ENCODE results near the gene FHIT. TPM values are rescaled to one million over a fixed set of nuclear protein-coding genes. Genes with fewer than 3 reads are reported as not detected.
"Not testable (repeated sequence)": the region's sequence is repeated elsewhere in the genome, so short reads cannot be mapped to it uniquely, and the experiment has no call there.

The FHIT gene
- total RNA-seq, 1 donor = 16.9 TPM

DNA sequence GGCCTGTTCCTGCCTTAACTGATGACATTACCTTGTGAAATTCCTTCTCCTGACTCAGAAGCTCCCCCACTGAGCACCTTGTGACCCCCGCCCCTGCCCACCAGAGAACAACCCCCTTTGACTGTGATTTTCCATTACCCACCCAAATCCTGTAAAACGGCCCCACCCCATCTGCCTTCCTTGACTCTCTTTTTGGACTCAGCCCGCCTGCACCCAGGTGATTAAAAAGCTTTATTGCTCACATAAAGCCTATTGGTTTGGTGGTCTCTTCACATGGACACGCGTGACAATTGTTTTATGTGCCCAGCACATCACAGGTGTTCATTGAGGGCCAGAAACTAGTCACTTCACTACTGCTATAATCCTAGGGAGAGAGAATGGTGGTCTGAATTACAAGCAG lies 1448.8 kb downstream of the FHIT start:
- H3K4me1 ChIP-seq (ENCODE audit: insufficient read depth, low read length); H3K4me3 ChIP-seq (ENCODE audit: low read length); H3K9me3 ChIP-seq (ENCODE audit: low read depth, low read length); H3K27me3 ChIP-seq (ENCODE audit: insufficient read depth, low read length): not testable (repeated sequence)

DNA sequence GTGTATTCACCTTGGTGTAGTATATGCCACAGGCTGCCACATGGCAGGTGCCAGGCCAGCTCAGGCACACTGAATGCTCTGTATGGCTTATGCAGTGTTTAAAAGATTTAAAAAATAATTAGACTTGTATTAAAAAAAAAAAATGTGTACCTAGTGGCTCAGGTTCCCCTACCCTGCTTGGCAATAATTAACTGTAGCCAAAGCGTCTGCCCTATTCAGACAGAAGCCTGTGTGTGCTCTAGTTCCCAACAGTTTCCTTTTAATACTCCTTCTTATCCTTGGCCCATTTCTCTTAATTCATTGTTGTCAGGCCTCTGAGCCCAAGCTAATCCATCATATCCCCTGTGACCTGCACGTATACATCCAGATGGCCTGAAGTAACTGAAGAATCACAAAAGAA lies 1449.2 kb downstream of the FHIT start:
- no peaks in the 10 kb centered on the region for H3K27me3 ChIP-seq (ENCODE audit: insufficient read depth, low read length)
- H3K9me3 ChIP-seq (ENCODE audit: low read depth, low read length) = no peaks in the 10 kb centered on the region
- H3K4me3 ChIP-seq (ENCODE audit: low read length) = no peak overlapping the region
- no peaks in the 10 kb centered on the region for H3K4me1 ChIP-seq (ENCODE audit: insufficient read depth, low read length)

DNA sequence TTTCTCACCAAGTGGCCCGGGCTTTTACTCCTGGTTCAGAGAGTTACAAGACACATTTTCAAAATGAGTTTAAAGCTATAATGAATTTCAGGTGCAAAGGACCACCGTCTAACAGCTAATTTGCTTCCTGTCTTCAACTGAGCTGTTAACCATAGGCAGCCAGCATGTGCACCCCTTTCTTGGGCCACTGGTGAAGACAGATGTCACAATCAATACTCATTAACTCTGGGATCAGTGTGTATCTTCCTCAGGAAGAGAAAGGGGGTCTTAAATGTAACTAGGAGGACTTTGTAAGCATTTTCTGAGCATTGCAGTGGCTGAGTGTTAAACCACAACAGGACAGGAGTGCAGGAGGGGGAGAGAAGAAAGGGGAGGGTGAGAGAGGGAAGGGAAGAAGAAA lies 1450.8 kb downstream of the FHIT start:
- no peaks in the 10 kb centered on the region for H3K4me1 ChIP-seq (ENCODE audit: insufficient read depth, low read length)
- H3K9me3 ChIP-seq (ENCODE audit: low read depth, low read length) = no peaks in the 10 kb centered on the region
- H3K4me3 ChIP-seq (ENCODE audit: low read length) = no peak overlapping the region
- H3K27me3 ChIP-seq (ENCODE audit: insufficient read depth, low read length) = no peaks in the 10 kb centered on the region

DNA sequence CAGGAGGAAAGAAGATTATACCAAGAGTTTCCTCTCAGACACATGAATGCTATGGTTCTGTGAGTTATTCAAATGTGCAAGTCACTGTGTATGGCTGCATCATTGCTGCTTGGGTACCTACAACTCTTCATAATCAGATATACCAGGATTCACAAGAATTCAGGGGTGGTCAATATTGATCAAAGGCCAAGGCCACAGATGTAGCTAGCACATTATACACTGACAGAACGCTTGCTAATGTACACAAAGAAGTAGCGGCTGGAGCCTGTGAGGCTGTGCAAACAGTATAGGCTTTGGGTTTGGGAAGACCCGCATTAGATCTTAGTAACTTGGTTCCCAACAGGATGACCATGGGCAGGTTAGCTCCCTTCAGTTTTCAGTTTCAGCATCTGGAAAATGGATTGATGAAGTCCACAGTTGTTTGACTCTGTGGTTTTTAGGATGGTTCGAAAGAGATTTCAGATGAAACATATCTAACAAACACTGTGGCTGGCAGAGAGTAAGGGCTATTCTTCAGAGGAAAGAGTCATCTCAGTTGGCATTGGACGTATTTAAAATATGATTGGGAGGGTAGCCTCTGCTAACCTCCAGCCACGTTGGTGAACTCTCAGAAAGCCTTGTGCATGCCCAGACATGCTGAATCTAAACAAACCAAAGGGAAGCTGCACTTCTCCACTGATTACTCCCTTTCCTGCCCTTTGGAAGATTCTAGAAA lies 1452.7 kb downstream of the FHIT start:
- no peaks in the 10 kb centered on the region for H3K9me3 ChIP-seq (ENCODE audit: low read depth, low read length)

DNA sequence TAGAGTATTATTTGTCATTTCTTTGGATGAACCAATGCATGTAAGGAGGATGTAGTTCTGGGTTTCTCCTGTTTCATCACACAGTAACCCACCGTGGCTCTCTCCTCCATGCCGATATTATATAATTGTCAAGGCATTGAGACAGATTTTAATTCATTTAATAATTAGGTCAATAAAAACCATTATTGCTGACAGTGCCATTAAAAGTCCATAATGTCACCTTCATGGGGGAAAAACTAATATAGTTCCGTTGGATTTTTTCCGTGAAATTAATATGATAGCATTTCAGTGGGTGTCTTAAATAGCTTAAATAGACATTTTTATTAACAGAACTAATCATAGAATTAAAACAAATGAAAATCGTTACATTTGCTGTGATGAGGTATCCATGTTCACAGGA lies 1453.7 kb downstream of the FHIT start:
- H3K4me1 ChIP-seq (ENCODE audit: insufficient read depth, low read length) = no peaks in the 10 kb centered on the region
- H3K27me3 ChIP-seq (ENCODE audit: insufficient read depth, low read length) = no peaks in the 10 kb centered on the region
- H3K4me3 ChIP-seq (ENCODE audit: low read length) = no peak overlapping the region
- no peaks in the 10 kb centered on the region for H3K9me3 ChIP-seq (ENCODE audit: low read depth, low read length)

More for the DNA sequence above, 1452.7 kb downstream of the FHIT start:
- H3K4me1 ChIP-seq (ENCODE audit: insufficient read depth, low read length) = no peaks in the 10 kb centered on the region
- no peaks in the 10 kb centered on the region for H3K27me3 ChIP-seq (ENCODE audit: insufficient read depth, low read length)
- no peak overlapping the region for H3K4me3 ChIP-seq (ENCODE audit: low read length)

DNA sequence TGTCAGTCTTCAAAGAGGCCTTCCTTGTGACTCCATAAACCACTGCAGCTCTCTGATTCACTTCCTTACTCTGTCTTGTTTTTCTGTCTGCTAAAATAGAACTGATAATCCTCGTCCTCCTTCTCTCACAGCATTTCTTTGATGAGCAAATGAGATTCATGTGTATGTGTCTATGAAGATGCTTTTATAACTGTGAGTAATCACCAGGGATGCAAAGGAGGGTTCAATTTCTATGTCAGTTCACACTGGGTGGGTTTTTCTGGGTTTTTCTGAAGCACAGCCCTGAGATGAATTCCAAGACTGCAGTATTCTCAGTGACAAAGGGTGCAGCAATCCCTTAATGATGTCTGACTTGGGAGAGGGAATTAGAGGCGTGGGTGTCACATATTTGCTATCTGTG lies 1454.8 kb downstream of the FHIT start:
- Histone ChIP-seq H3K4me1 (ENCODE audit: insufficient read depth, low read length) (no peaks in the 10 kb centered on the region), H3K27me3 (ENCODE audit: insufficient read depth, low read length) (no peaks in the 10 kb centered on the region)

DNA sequence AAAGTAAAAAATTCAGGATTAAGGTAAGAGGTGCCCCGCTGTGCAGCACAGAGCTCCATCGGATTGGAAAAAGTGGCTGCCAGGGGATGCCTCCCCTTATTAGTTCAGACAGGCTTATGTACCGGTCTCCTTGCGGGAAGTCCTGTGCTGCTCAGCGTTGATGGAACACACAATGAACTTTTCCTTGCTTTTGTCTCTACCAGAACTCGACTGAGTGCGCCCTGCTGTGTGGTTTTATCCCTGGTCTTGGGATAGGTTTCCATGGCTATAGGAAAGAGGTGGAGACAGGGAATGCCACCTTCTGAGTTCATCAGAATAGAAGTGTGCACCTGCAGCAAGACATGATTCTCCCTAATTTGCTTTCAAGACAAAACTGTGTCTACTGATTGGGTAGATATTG lies 1455.5 kb downstream of the FHIT start:
- H3K27me3 ChIP-seq (ENCODE audit: insufficient read depth, low read length) = no peaks in the 10 kb centered on the region

More for the DNA sequence above, 1454.8 kb downstream of the FHIT start:
- Histone ChIP-seq H3K4me3 (ENCODE audit: low read length) (no peak overlapping the region), H3K9me3 (ENCODE audit: low read depth, low read length) (no peaks in the 10 kb centered on the region)

DNA sequence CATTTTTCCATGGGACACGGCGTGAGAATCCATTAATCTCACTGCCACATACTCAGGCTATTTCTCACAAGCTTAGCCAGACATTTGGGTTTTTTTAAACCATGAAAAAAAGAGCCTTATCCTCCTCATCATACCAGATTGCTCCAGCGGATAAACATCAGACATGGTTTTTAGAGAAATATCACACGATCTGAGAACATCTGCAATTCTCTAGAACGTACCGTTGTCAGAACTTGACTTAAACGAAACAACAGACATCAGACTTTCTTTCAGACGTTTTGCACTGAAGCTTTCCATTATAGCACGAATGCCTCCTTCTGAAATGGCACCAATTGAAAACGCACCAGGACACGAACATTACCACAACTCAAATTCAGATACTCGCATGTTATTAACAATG lies 1457.3 kb downstream of the FHIT start:
- H3K4me1 ChIP-seq (ENCODE audit: insufficient read depth, low read length) = no peaks in the 10 kb centered on the region
- H3K9me3 ChIP-seq (ENCODE audit: low read depth, low read length) = no peaks in the 10 kb centered on the region
- no peaks in the 10 kb centered on the region for H3K27me3 ChIP-seq (ENCODE audit: insufficient read depth, low read length)
- H3K4me3 ChIP-seq (ENCODE audit: low read length) = no peak overlapping the region

More for the DNA sequence above, 1455.5 kb downstream of the FHIT start:
- Histone ChIP-seq H3K9me3 (ENCODE audit: low read depth, low read length) (no peaks in the 10 kb centered on the region), H3K4me3 (ENCODE audit: low read length) (no peak overlapping the region), H3K4me1 (ENCODE audit: insufficient read depth, low read length) (no peaks in the 10 kb centered on the region)

DNA sequence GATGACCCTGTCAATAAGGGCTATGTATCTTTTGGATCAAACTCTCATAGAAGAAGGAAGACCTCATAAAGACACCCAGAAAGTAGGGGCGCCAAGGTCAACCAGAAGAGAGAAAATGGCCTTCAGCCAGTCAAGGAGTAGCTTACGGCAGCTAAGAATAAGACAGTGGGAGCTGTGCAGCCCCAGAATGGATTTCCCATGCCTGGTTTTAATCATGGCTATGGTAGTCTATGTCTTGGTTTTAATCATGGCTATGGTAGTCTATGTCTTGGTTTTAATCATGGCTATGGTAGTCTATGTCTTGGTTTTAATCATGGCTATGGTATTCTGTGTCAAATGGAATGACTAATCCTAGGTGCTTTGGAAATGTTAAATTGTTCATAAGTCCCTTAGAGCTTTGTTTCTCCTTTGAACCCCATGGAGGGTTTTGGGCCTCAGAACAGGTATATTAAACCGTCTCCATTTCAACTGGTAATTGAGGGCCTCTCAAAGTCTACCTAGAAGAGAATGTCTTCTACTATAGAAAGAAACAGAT lies 1459.4 kb downstream of the FHIT start:
- no peaks in the 10 kb centered on the region for H3K4me1 ChIP-seq (ENCODE audit: insufficient read depth, low read length)

DNA sequence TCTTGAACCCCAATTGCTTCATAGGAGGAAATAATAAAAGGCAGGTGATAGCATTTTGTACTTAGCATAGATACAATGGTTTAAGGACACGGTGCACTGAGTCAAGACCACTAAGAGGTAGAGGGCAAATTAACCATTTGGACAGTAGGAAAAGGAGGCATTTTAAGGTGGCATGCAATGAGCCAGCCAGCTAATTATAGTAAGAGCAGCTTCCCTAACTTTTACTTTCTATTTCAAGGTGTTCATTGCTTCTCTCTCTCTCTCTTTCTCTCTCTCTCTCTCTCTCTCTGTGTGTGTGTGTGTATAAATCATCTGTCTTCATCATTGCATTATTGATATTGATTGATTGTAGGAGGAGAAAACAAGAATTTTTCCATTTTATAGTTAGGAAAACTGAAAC lies 1461.0 kb downstream of the FHIT start:
- Histone ChIP-seq H3K9me3 (ENCODE audit: low read depth, low read length) (no peaks in the 10 kb centered on the region), H3K4me3 (ENCODE audit: low read length) (no peak overlapping the region), H3K4me1 (ENCODE audit: insufficient read depth, low read length) (no peaks in the 10 kb centered on the region), H3K27me3 (ENCODE audit: insufficient read depth, low read length) (no peaks in the 10 kb centered on the region)

More for the DNA sequence above, 1459.4 kb downstream of the FHIT start:
- H3K9me3 ChIP-seq (ENCODE audit: low read depth, low read length) = no peaks in the 10 kb centered on the region
- no peaks in the 10 kb centered on the region for H3K27me3 ChIP-seq (ENCODE audit: insufficient read depth, low read length)
- H3K4me3 ChIP-seq (ENCODE audit: low read length) = no peak overlapping the region

DNA sequence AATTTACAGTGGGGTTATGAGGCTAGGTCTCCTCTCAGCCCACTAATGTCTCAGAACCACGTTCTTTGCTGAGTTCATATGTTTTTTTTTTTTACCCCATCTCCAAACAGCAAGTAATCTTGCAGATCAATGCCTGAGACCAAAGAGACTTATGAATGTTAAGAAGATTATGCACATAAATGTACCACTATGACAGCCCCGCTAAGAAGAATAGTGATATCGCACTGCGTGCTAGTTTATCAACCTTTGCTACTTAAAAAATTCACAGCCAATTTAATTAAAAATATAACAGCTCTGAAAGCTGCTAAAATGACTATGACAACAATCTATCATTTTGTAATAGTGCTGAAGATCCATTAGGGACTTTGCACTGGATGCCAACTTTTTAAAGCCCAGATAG lies 1462.5 kb downstream of the FHIT start:
- Histone ChIP-seq H3K27me3 (ENCODE audit: insufficient read depth, low read length) (no peaks in the 10 kb centered on the region), H3K9me3 (ENCODE audit: low read depth, low read length) (no peaks in the 10 kb centered on the region), H3K4me1 (ENCODE audit: insufficient read depth, low read length) (peaks cover 6% of the 10 kb centered on the region), H3K4me3 (ENCODE audit: low read length) (no peak overlapping the region)

DNA sequence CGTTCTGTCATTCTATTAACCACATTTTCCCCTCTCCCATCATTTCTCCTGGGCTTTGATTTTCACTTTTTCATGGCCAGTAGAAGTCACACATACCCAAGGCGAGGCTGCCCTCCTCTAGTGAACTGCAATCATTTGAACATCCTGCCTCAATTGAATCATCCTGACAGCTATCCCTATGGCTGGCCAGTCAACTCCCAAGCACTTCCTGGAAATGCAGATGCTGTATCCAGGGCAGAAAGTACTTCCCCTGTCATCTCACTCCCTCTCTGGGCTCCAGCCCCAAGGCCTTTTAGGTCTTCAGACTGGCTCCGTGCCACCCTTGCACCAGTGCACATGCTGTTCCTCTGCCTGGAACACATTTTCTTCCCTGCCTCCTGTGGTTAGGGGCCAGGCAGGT lies 1463.1 kb downstream of the FHIT start:
- H3K4me3 ChIP-seq (ENCODE audit: low read length) = no peak overlapping the region
- peaks cover 6% of the 10 kb centered on the region for H3K4me1 ChIP-seq (ENCODE audit: insufficient read depth, low read length)
- H3K9me3 ChIP-seq (ENCODE audit: low read depth, low read length) = no peaks in the 10 kb centered on the region
- no peaks in the 10 kb centered on the region for H3K27me3 ChIP-seq (ENCODE audit: insufficient read depth, low read length)

DNA sequence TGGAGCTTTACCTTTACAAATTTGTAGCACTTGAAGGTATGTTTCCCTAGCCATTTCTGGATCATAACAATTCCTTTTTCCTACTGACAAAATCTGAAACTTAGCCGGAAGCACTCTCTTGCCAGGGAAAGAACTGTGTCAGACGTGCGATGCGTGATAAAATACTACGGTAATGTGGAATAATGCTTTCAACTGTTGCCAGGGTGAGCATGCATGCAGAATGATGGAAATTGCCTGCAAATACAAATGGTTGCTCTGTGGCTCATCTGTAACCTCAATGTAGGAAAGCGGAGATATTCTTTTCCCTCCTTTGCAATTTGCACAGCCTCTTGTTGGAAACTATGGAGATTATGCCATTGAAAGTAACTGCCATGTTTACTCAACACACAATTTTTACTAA lies 1464.9 kb downstream of the FHIT start:
- Histone ChIP-seq H3K4me1 (ENCODE audit: insufficient read depth, low read length) (peaks cover 6% of the 10 kb centered on the region), H3K4me3 (ENCODE audit: low read length) (no peak overlapping the region), H3K9me3 (ENCODE audit: low read depth, low read length) (no peaks in the 10 kb centered on the region), H3K27me3 (ENCODE audit: insufficient read depth, low read length) (no peaks in the 10 kb centered on the region)

DNA sequence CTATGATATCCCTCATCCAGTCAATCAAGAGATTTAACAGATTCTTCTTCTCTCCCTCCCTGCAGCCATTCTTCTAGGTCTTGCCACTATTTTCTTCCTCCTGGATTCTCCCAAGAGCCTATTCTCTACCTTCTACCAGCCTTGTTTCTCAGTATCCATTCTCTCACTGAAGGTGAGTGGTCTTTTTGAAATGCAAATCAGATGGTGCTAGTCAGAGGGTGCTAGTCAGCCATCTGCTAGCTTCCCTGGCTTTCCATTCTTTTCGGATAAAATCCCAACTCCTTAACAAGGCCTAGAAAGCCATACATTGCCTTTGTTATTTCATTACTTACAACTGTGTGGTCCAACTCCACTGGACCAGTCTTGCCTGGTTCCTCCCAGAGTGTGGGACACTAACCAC lies 1467.1 kb downstream of the FHIT start:
- Histone ChIP-seq H3K9me3 (ENCODE audit: low read depth, low read length) (no peaks in the 10 kb centered on the region), H3K27me3 (ENCODE audit: insufficient read depth, low read length) (no peaks in the 10 kb centered on the region), H3K4me1 (ENCODE audit: insufficient read depth, low read length) (peaks cover 6% of the 10 kb centered on the region), H3K4me3 (ENCODE audit: low read length) (no peak overlapping the region)

DNA sequence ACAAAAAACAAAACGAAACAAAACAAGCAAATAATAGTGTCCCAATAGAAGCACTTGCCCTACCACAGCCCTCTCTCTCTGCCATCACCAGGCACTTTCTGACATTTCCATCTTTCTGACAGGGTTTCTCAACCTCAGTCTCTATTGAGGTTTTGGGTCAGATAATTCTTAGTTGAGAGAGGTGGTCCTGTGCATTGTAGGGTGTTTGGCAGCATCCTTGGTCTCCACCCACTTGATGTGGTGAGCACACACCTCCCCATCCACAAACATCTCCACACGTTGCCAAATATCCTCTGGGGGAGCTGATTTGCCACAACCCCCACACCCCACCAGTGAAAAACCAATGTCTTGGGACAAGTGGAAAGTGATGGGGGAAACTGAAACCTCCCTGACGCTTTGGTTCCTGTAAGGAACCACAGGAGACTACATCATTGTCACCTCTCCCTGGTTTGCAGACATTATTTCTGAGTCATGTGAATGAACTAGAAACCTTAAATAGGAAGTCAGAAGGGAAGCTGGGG lies 1467.7 kb downstream of the FHIT start:
- H3K4me3 ChIP-seq (ENCODE audit: low read length) = no peak overlapping the region
- H3K4me1 ChIP-seq (ENCODE audit: insufficient read depth, low read length) = peaks cover 6% of the 10 kb centered on the region
- H3K9me3 ChIP-seq (ENCODE audit: low read depth, low read length) = no peaks in the 10 kb centered on the region
- H3K27me3 ChIP-seq (ENCODE audit: insufficient read depth, low read length) = no peaks in the 10 kb centered on the region

DNA sequence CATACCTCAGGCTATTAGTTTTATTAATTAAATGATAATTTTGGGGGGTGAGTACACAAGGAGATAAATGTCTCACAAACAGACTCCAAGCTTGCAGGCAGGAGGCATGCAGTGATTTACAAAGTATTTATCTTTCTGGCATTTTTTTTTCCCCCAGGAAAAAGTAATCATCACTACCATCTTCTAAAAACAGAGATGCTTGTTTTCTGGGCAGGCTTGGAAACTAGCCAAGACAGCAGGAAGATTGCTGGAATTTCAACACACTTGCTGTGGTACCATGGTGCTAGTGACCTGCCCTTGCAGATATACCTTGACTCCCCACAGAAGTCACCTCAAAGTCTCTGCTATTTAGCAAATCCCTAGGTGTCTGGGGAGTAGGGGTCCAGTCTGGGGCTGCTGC lies 1468.6 kb downstream of the FHIT start:
- Histone ChIP-seq H3K27me3 (ENCODE audit: insufficient read depth, low read length) (no peaks in the 10 kb centered on the region), H3K4me3 (ENCODE audit: low read length) (no peak overlapping the region), H3K4me1 (ENCODE audit: insufficient read depth, low read length) (peaks cover 6% of the 10 kb centered on the region), H3K9me3 (ENCODE audit: low read depth, low read length) (no peaks in the 10 kb centered on the region)

Measured in mononuclear cell (primary cell).